CD4-positive, alpha-beta T cell (primary cell): ENCODE results near the gene RAPGEF4. TPM values are rescaled to one million over a fixed set of nuclear protein-coding genes. Genes with fewer than 3 reads are reported as not detected.

Source experiments
- ATAC-seq: fragments of 200-7000 bp; cut with Tn5 transposase; one replicate; pipeline ENCODE4 v1.10.0; 2022; ENCODE audit warnings: mild to moderate bottlenecking; ENCODE audit not compliant: poor library complexity
- CTCF ChIA-PET: fragments of 350-600 bp; sonication (Branson Sonifier 250); formaldehyde crosslinking; loops from one replicate; lab custom pipeline; 2021; ENCODE audit warnings: antibody characterized with exemption, inconsistent platforms; lab: Charles Lee
- POLR2A ChIA-PET: fragments of 350-600 bp; sonication (Branson Sonifier 250); formaldehyde crosslinking; loops from one replicate; lab custom pipeline; 2021; ENCODE audit warnings: antibody characterized with exemption, inconsistent platforms; lab: Charles Lee
- DNase-seq, 14 experiments: peaks; one replicate each; pipeline ENCODE4 v3.0.0-alpha.2; 2013 to 2020; ENCODE audit warnings: mixed read lengths in 2 of 14
- H3K27ac ChIP-seq, 2 donors: one replicate each; pipeline versions ENCODE4 v1.5.1 to v1.7.0; 2013; ENCODE audit warnings: low read length in 2 of 2, low read depth in 1 of 2, mild to moderate bottlenecking in 1 of 2
- H3K27me3 ChIP-seq, 2 experiments: 1 replicate in 1 of 2; 2 replicates in 1 of 2; pipeline versions ENCODE4 v1.6.1 to v1.7.0; 2013; ENCODE audit warnings: low read length in 2 of 2, control low read depth in 1 of 2, mild to moderate bottlenecking in 1 of 2, moderate library complexity in 1 of 2; ENCODE audit not compliant: insufficient read depth in 2 of 2, control insufficient read depth in 1 of 2
- H3K36me3 ChIP-seq: one replicate; pipeline ENCODE4 v1.6.1; 2013; ENCODE audit warnings: low read length, control low read depth; ENCODE audit not compliant: insufficient read depth
- H3K4me1 ChIP-seq: one replicate; pipeline ENCODE4 v1.6.1; 2013; ENCODE audit warnings: low read length, control low read depth; ENCODE audit not compliant: insufficient read depth
- H3K4me3 ChIP-seq: one replicate; pipeline ENCODE4 v1.5.1; 2013; ENCODE audit warnings: mild to moderate bottlenecking, low read length, moderate library complexity
- H3K9me3 ChIP-seq, 2 experiments: 1 replicate in 1 of 2; 2 replicates in 1 of 2; pipeline versions ENCODE4 v1.6.1 to v1.7.0; 2013; ENCODE audit warnings: low read length in 2 of 2, mild to moderate bottlenecking in 2 of 2, control low read depth in 1 of 2, moderate library complexity in 1 of 2; ENCODE audit not compliant: control insufficient read depth in 1 of 2, insufficient read depth in 1 of 2
- H3K27ac Mint-ChIP-seq: one replicate; pipeline ENCODE4 v1.8.0; 2020; ENCODE audit warnings: mixed read lengths
- H3K27me3 Mint-ChIP-seq: one replicate; pipeline ENCODE4 v1.8.0; 2021; ENCODE audit warnings: mixed read lengths
- H3K36me3 Mint-ChIP-seq: one replicate; pipeline ENCODE4 v1.8.0; 2021; ENCODE audit warnings: low read depth, mixed read lengths
- H3K4me1 Mint-ChIP-seq: one replicate; pipeline ENCODE4 v1.8.0; 2021; ENCODE audit warnings: low read depth, mixed read lengths
- H3K4me3 Mint-ChIP-seq: one replicate; pipeline ENCODE4 v1.8.0; 2020; ENCODE audit warnings: mild to moderate bottlenecking, mixed read lengths
- H3K9me3 Mint-ChIP-seq: one replicate; pipeline ENCODE4 v1.8.0; 2020; ENCODE audit warnings: mixed read lengths
- CTCF ChIP-seq: fragments of 200-600 bp; IDR thresholded peaks from one replicate; pipeline ENCODE4 v1.8.0; 2022; ENCODE audit warnings: antibody characterized with exemption, mild to moderate bottlenecking
- intact Hi-C, 2 experiments: fragments of 100-400 bp; cut with DNase I in 1 of 2; cut with micrococcal nuclease in 1 of 2; formaldehyde crosslinking; loops; one replicate each; pipeline versions ENCODE4 v1.15.1 to v1.9.0; 2023 to 2025; cut with DNase I, micrococcal nuclease
- total RNA-seq, 174 experiments: library from RNA in 2 of 174; stranded (reverse) in 2 of 174; gene quantifications; one replicate each; pipeline ENCODE4 v1.2.3 and lab custom pipeline; 2021 to 2026

The RAPGEF4 gene
- total RNA-seq, 2 experiments from 2014 or later: 0.69 to 0.73 TPM

GRCh38 chr2:172722481-172722880, 13.2 kb upstream of the RAPGEF4 start:
- Mint-ChIP-seq H3K9me3 (peaks cover 7% of the 10 kb centered on the region), H3K36me3 (no peaks in the 10 kb centered on the region), H3K27ac (no peak overlapping the region), H3K27me3 (peaks cover 12% of the 10 kb centered on the region), H3K4me1 (no peaks in the 10 kb centered on the region), H3K4me3 (no peak overlapping the region)
- ChIA-PET POLR2A (no interaction called here), CTCF (no interaction called here)
- no peak for TF ChIP-seq CTCF
- no peaks in the 10 kb centered on the region for H3K36me3 ChIP-seq
- no peaks in the 10 kb centered on the region for H3K4me1 ChIP-seq
- no peak overlapping the region for H3K27ac ChIP-seq
- intact Hi-C loops: no loop called here
- DNase-seq: no peak
- peaks cover 0 to 4% of the 10 kb centered on the region in 2 experiments for H3K27me3 ChIP-seq
- ATAC-seq: no peak
- H3K9me3 ChIP-seq: peaks cover 0 to 4% of the 10 kb centered on the region in 2 experiments
- no peak overlapping the region for H3K4me3 ChIP-seq

GRCh38 chr2:172723286-172723685, 12.4 kb upstream of the RAPGEF4 start:
- H3K9me3 Mint-ChIP-seq: peaks cover 7% of the 10 kb centered on the region
- no peaks in the 10 kb centered on the region for H3K4me1 Mint-ChIP-seq
- H3K27ac Mint-ChIP-seq: no peak overlapping the region
- ChIA-PET POLR2A (no interaction called here), CTCF (no interaction called here)
- peaks cover 0 to 4% of the 10 kb centered on the region in 2 experiments for H3K9me3 ChIP-seq
- H3K27me3 Mint-ChIP-seq: peaks cover 12% of the 10 kb centered on the region
- H3K36me3 Mint-ChIP-seq: no peaks in the 10 kb centered on the region
- no peak overlapping the region for H3K4me3 Mint-ChIP-seq
- no peak for TF ChIP-seq CTCF
- DNase-seq (no peak), ATAC-seq (no peak)
- H3K4me3 ChIP-seq: no peak overlapping the region
- H3K27ac ChIP-seq: no peak overlapping the region
- intact Hi-C loops: no loop called here
- H3K27me3 ChIP-seq: peaks cover 4% of the 10 kb centered on the region in 2 experiments
- no peaks in the 10 kb centered on the region for H3K36me3 ChIP-seq
- no peaks in the 10 kb centered on the region for H3K4me1 ChIP-seq

- Histone ChIP-seq H3K4me3 (no peak overlapping the region), H3K27ac (no peak overlapping the region), H3K4me1 (no peaks in the 10 kb centered on the region), H3K36me3 (no peaks in the 10 kb centered on the region), H3K9me3 (peaks cover 0 to 4% of the 10 kb centered on the region in 2 experiments), H3K27me3 (peaks cover 4% of the 10 kb centered on the region in 2 experiments)
- Mint-ChIP-seq H3K27me3 (peaks cover 16% of the 10 kb centered on the region), H3K36me3 (no peaks in the 10 kb centered on the region), H3K4me3 (no peak overlapping the region), H3K4me1 (no peaks in the 10 kb centered on the region), H3K27ac (no peak overlapping the region), H3K9me3 (peaks cover 5% of the 10 kb centered on the region)
- intact Hi-C loops: no loop called here
- no peak for DNase-seq
- TF ChIP-seq CTCF: no peak
- ChIA-PET CTCF (no interaction called here), POLR2A (no interaction called here)
- ATAC-seq: no peak
Observed at GRCh38 chr2:172724724-172725123, 10.9 kb upstream of the RAPGEF4 start.
